Common myeloid progenitor, CD34-positive (primary cell): Measurements from ENCODE around the gene TP53I11.
A peak's percentile ranks its signal among the peaks of the same experiment; 100 is the strongest.

Source experiments
- CTCF ChIA-PET: fragments of 350-600 bp; sonication (Branson Sonifier 250); formaldehyde crosslinking; loops from one replicate; lab custom pipeline; 2021; ENCODE audit warnings: antibody characterized with exemption; lab: Charles Lee
- POLR2A ChIA-PET: fragments of 350-600 bp; sonication (Branson Sonifier 250); formaldehyde crosslinking; loops from one replicate; lab custom pipeline; 2021; ENCODE audit warnings: antibody characterized with exemption; lab: Charles Lee
- DNase-seq, 3 donors: peaks; one replicate each; pipeline versions ENCODE4 v3.0.0 to v3.0.0-alpha.2; 2013
- H3K27ac ChIP-seq, 2 experiments: 1 replicate in 1 of 2; 2 replicates in 1 of 2; pipeline ENCODE4 v1.7.0; 2013; ENCODE audit warnings: inconsistent platforms in 2 of 2, low read length in 2 of 2, mild to moderate bottlenecking in 2 of 2, low read depth in 1 of 2, moderate library complexity in 1 of 2; ENCODE audit not compliant: severe bottlenecking in 2 of 2, insufficient read depth in 1 of 2, poor library complexity in 1 of 2
- H3K27me3 ChIP-seq, 5 experiments: replicated peaks in 2 of 5; 1 replicate in 3 of 5; 2 replicates in 2 of 5; pipeline versions ENCODE4 v1.6.1 to v1.7.0; 2013; ENCODE audit warnings: low read length in 4 of 5, mild to moderate bottlenecking in 2 of 5, moderate library complexity in 2 of 5, inconsistent platforms in 1 of 5; ENCODE audit not compliant: insufficient read depth in 5 of 5, control insufficient read depth in 4 of 5
- H3K36me3 ChIP-seq, 4 experiments: 1 replicate in 2 of 4; 2 replicates in 2 of 4; pipeline versions ENCODE4 v1.6.1 to v1.7.0; 2013; ENCODE audit warnings: low read length in 3 of 4, control low read depth in 1 of 4, mild to moderate bottlenecking in 1 of 4; ENCODE audit not compliant: control insufficient read depth in 4 of 4, insufficient read depth in 4 of 4
- H3K4me1 ChIP-seq, 4 experiments: 1 replicate in 3 of 4; 2 replicates in 1 of 4; pipeline versions ENCODE4 v1.6.1 to v1.7.1; 2013; ENCODE audit warnings: low read length in 3 of 4, mild to moderate bottlenecking in 3 of 4, control low read depth in 1 of 4, inconsistent platforms in 1 of 4, moderate library complexity in 1 of 4; ENCODE audit not compliant: control insufficient read depth in 4 of 4, insufficient read depth in 4 of 4; ENCODE audit errors: control extremely low read depth in 1 of 4
- H3K4me3 ChIP-seq, 7 experiments: 1 replicate in 4 of 7; 2 replicates in 3 of 7; pipeline versions ENCODE4 v1.5.1 to v1.7.0; 2013; ENCODE audit warnings: mild to moderate bottlenecking in 7 of 7, low read length in 6 of 7, moderate library complexity in 6 of 7, inconsistent platforms in 2 of 7, low read depth in 2 of 7, control low read depth in 1 of 7; ENCODE audit not compliant: insufficient read depth in 4 of 7, control insufficient read depth in 1 of 7; ENCODE audit errors: extremely low read depth in 1 of 7
- H3K9me3 ChIP-seq, 5 experiments: 1 replicate in 4 of 5; 2 replicates in 1 of 5; pipeline versions ENCODE4 v1.6.1 to v1.7.1; 2013; ENCODE audit warnings: low read length in 4 of 5, mild to moderate bottlenecking in 2 of 5, inconsistent platforms in 1 of 5, low read depth in 1 of 5, moderate library complexity in 1 of 5; ENCODE audit not compliant: control insufficient read depth in 4 of 5, insufficient read depth in 2 of 5; ENCODE audit errors: control extremely low read depth in 1 of 5
- WGBS: methylation state at CpG from one replicate; pipeline ENCODE4 v1.1.5; 2013; ENCODE audit not compliant: insufficient coverage; 5-methylcytosine and 5-hydroxymethylcytosine counted together

Gene TP53I11

DNA sequence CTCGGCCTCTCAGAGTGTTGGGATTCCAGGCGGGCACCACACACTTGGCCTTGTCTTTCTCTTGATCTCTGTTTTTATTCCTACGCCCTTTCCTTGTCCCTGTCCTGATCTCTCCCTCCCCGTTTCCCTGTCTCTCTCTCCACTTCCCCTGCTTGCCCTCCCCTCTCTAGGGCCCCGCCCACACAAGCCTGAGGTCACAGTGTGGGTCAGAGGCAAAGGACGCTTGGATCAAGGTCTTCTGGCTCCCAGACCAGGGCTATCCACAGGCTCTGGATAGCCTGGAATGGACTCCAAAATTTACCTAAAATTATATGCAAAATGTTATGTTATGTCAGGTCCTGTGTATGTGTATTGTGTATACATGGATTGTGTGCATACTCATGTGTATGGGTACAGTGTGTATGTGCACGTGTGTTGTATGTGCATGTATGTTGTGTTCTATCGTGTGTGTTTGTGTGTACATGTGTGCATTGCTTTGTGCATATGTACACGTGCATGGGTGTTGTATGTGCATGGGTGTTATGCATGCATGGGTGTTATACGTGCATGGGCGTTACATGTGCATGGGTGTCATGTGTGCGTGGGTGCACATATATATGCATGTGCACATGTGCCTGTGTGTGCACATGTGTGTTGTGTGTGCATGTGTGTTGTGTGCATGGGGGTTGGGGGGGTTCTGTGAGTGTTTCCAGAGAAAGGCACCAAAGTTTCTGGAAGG, 38.3 kb downstream of the TP53I11 start:
- POLR2A ChIA-PET: no interaction called here
- peaks cover 0 to 3% (median 0%) of the 10 kb centered on the region in 5 experiments for H3K27me3 ChIP-seq
- no peaks in the 10 kb centered on the region for H3K9me3 ChIP-seq
- WGBS: 81% methylated on average over 8 of the region's 12 CpGs
- CTCF ChIA-PET: interaction anchor here (1.0 to 2.5 kb wide), 8 partner anchors 8 to 290 kb away, joined by 3 to 12 read pairs (median 5); no protein-coding TSS in a partner anchor
- H3K4me3 ChIP-seq: no peak overlapping the region
- peaks cover 0 to 42% (median 34%) of the 10 kb centered on the region in 4 experiments for H3K4me1 ChIP-seq
- no peaks in the 10 kb centered on the region for H3K36me3 ChIP-seq
- no peak overlapping the region for H3K27ac ChIP-seq
- DNase-seq: no peak

- H3K4me3 ChIP-seq: no peak overlapping the region
- H3K27me3 ChIP-seq: peaks cover 0 to 3% (median 0%) of the 10 kb centered on the region in 5 experiments
- H3K9me3 ChIP-seq: no peaks in the 10 kb centered on the region
These were observed 39.5 kb downstream of the TP53I11 start for GRCh38 chr11:44911029-44911814.

DNA sequence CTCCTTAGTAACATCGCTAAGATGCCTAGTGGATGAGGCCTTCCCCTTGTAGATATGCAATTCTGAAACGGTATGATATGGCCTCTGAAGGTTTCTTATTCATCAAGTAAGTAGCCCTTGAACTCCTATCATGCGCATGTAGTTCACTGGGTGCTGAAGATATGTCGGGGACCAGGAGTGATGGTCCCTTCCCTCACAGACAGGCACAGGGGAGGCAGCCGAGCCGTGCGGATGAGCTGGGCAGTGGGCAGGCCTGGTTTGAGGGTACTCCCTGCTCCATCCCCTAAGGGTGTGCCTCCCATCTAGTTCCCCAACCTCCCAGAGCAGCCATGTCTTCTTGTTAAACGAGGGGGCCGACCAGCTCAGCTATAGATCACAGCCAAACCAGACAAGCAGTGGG, 40.1 kb downstream of the TP53I11 start:
- ChIA-PET POLR2A (no interaction called here), CTCF (interaction anchor here (1.0 to 2.5 kb wide), 12 partner anchors 10 to 355 kb away, joined by 3 to 12 read pairs (median 5); no protein-coding TSS in a partner anchor)
- no peak overlapping the region for H3K27ac ChIP-seq
- 94% methylated on average over 6 of the region's 9 CpGs for WGBS
- no peak for DNase-seq
- peaks cover 0 to 3% (median 0%) of the 10 kb centered on the region in 5 experiments for H3K27me3 ChIP-seq
- no peak overlapping the region for H3K4me3 ChIP-seq
- H3K9me3 ChIP-seq: no peaks in the 10 kb centered on the region
- H3K36me3 ChIP-seq: no peaks in the 10 kb centered on the region
- peaks cover 0 to 24% (median 15%) of the 10 kb centered on the region in 4 experiments for H3K4me1 ChIP-seq

More at GRCh38 chr11:44911029-44911814, 39.5 kb downstream of the TP53I11 start:
- 27% methylated on average over 13 of the region's 24 CpGs for WGBS
- ChIA-PET CTCF (interaction anchor here (0.6 to 2.5 kb wide), 23 partner anchors 8 to 376 kb away, joined by 3 to 12 read pairs (median 4); no protein-coding TSS in a partner anchor), POLR2A (no interaction called here)
- Histone ChIP-seq H3K4me1 (peaks cover 0 to 30% (median 21%) of the 10 kb centered on the region in 4 experiments), H3K27ac (no peak overlapping the region), H3K36me3 (no peaks in the 10 kb centered on the region)
- DNase-seq: peak; percentile 83 to 91 (median 85)

DNA sequence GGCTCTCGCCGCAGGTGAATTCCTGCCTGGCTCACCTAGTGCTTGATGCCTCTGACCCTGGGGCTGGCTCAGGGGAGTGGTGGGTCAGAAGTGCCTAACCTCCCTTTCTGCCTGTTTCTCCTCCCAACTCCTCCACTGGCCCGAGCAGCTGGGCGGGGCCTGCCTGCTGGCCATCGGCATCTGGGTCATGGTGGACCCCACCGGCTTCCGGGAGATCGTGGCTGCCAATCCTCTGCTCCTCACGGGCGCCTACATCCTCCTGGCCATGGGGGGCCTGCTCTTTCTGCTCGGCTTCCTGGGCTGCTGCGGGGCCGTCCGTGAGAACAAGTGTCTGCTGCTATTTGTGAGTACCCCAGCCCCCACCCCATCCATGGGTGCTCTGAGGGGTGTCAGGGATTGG, 41.1 kb downstream of the TP53I11 start:
- Histone ChIP-seq H3K36me3 (no peaks in the 10 kb centered on the region), H3K4me1 (peaks cover 0 to 14% (median 5%) of the 10 kb centered on the region in 4 experiments), H3K9me3 (no peaks in the 10 kb centered on the region), H3K27ac (no peak overlapping the region), H3K4me3 (no peak overlapping the region), H3K27me3 (peaks cover 0 to 3% (median 0%) of the 10 kb centered on the region in 5 experiments)
- 97% methylated on average over 11 of the region's 14 CpGs for WGBS
- POLR2A ChIA-PET: no interaction called here
- DNase-seq: no peak
- CTCF ChIA-PET: interaction anchor here (1.0 to 1.4 kb wide), 3 partner anchors 11 to 15 kb away, joined by 3 to 5 read pairs (median 4); no protein-coding TSS in a partner anchor

- no peak overlapping the region for H3K27ac ChIP-seq
- H3K4me1 ChIP-seq: peaks cover 0 to 4% (median 3%) of the 10 kb centered on the region in 4 experiments
- H3K4me3 ChIP-seq: no peak overlapping the region
- no peak for DNase-seq
- CTCF ChIA-PET: interaction anchor here (0.7 to 4.5 kb wide), 5 partner anchors 12 to 294 kb away, joined by 3 to 21 read pairs (median 3); no protein-coding TSS in a partner anchor
- H3K27me3 ChIP-seq: peaks cover 0 to 3% (median 0%) of the 10 kb centered on the region in 5 experiments
- POLR2A ChIA-PET: no interaction called here
- H3K36me3 ChIP-seq: no peaks in the 10 kb centered on the region
- no peaks in the 10 kb centered on the region for H3K9me3 ChIP-seq
- WGBS: 67% methylated on average over 3 of the region's 5 CpGs
These were observed 44.0 kb downstream of the TP53I11 start for GRCh38 chr11:44906649-44907048.

GRCh38 chr11:44905131-44905866, 45.4 kb downstream of the TP53I11 start:
- Histone ChIP-seq H3K36me3 (no peaks in the 10 kb centered on the region), H3K4me3 (no peak overlapping the region), H3K4me1 (no peaks in the 10 kb centered on the region), H3K27ac (no peak overlapping the region), H3K27me3 (peaks cover 0 to 3% (median 0%) of the 10 kb centered on the region in 5 experiments), H3K9me3 (no peaks in the 10 kb centered on the region)
- ChIA-PET POLR2A (no interaction called here), CTCF (interaction anchor here (4.5 kb wide), 1 partner anchor 11 kb away, joined by 21 read pairs; no protein-coding TSS in a partner anchor)
- WGBS: 91% methylated on average over 7 of the region's 9 CpGs
- DNase-seq: no peak
